ENCODE data around the gene WDR37.

WDR37 gene

DNA sequence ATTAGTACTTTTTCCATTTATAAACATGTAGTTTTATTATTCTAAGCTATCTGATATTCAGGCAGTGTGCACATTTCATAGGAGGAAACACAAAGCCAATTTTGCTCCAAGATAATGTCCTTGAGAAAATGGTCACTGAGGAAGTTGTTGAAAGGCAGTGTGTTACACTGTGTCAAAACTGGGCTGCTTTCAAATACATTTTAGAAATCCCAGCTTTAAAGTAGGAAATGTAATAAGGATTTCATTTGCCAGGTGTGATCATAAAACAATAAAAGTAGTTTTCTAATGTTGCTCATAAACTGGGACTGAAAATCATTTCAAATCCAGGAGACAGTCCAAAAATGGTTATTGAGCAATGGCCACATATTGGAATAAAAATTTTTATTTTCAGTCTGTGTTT lies 80.1 kb downstream of the WDR37 start:
- no peak for TF ChIP-seq PAX5 (IDR thresholded peaks at IDR 0.05; ENCODE audit: insufficient read depth, low read length, severe bottlenecking)
- TF ChIP-seq POLR2A (IDR thresholded peaks at IDR 0.05; ENCODE audit: low read depth, low read length), result no peak
- TF ChIP-seq TAF1 (IDR thresholded peaks at IDR 0.05; ENCODE audit: low read depth, low read length), result no peak
- TF ChIP-seq SPI1 (IDR thresholded peaks at IDR 0.05; ENCODE audit: low read depth, low read length), result no peak
- no peak for TF ChIP-seq POU2F2 (IDR thresholded peaks at IDR 0.05; ENCODE audit: low read depth, low read length)
- TF ChIP-seq POLR2AphosphoS5 (IDR thresholded peaks at IDR 0.05; ENCODE audit: low read depth, low read length), result no peak
- no peak for DNase-seq (ENCODE audit: insufficient read length, low spot score)
- no peak for FAIRE-seq

DNA sequence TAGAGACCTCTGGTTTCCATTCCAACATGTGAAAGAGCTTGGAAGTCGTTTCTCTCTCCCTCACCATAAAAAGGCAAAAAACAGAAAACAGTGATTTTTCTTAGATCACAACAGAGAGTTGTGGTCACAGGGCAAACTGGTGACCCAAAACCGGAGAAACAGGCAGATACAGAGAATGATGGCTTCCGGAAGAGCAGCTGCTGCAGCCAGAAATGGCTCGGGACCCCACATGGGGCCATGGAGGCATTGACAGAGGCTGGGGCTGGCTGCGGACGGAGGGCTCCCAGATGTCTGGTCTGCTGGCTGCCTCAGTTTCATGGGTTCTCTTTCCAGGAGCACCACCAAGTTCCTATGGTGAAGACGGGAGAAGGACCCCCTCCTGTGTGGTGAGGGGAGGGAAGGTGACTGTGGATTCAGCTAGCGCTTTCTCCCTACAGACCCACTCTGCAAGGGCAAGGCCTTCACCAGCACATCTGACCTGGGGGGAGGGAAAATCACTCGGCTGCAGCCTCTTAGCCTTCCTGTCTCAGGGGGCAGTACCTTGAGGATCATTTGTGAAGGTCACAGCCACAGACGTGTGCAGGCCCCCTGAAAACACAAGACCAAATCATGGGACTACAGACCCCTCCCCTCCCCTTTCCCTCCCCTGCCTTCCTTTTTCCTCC lies 81.4 kb downstream of the WDR37 start:
- no peak for FAIRE-seq
- DNase-seq (ENCODE audit: insufficient read length, low spot score), result no peak
- TF ChIP-seq POLR2A (IDR thresholded peaks at IDR 0.05; ENCODE audit: low read depth, low read length), result no peak
- TF ChIP-seq PAX5 (IDR thresholded peaks at IDR 0.05; ENCODE audit: insufficient read depth, low read length, severe bottlenecking), result no peak
- TF ChIP-seq SPI1 (IDR thresholded peaks at IDR 0.05; ENCODE audit: low read depth, low read length), result no peak
- TF ChIP-seq POU2F2 (IDR thresholded peaks at IDR 0.05; ENCODE audit: low read depth, low read length), result no peak
- TF ChIP-seq POLR2AphosphoS5 (IDR thresholded peaks at IDR 0.05; ENCODE audit: low read depth, low read length), result no peak
- no peak for TF ChIP-seq TAF1 (IDR thresholded peaks at IDR 0.05; ENCODE audit: low read depth, low read length)

DNA sequence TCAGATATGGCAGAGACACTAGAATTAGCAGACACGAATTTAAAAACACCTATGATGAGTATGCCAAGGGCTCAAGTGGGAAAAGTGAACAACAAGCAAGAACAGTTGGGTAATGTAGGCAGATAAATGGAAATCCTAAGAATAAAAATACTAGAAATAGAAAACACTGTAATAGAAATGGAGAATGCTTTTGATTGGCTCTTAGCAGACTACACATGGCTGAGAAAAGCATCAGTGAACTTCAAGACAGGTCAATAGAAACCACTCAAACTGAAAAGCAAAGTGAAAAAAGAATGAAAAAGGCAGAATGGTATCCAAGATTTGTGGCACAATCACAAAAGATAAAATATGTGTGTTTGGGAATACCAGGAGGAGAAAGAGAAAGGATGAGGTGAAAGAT lies 82.3 kb downstream of the WDR37 start:
- no peak for DNase-seq (ENCODE audit: insufficient read length, low spot score)
- TF ChIP-seq PAX5 (IDR thresholded peaks at IDR 0.05; ENCODE audit: insufficient read depth, low read length, severe bottlenecking) (no peak), POLR2AphosphoS5 (IDR thresholded peaks at IDR 0.05; ENCODE audit: low read depth, low read length) (no peak), TAF1 (IDR thresholded peaks at IDR 0.05; ENCODE audit: low read depth, low read length) (no peak), POLR2A (IDR thresholded peaks at IDR 0.05; ENCODE audit: low read depth, low read length) (no peak), SPI1 (IDR thresholded peaks at IDR 0.05; ENCODE audit: low read depth, low read length) (no peak), POU2F2 (IDR thresholded peaks at IDR 0.05; ENCODE audit: low read depth, low read length) (no peak)
- FAIRE-seq, result no peak

DNA sequence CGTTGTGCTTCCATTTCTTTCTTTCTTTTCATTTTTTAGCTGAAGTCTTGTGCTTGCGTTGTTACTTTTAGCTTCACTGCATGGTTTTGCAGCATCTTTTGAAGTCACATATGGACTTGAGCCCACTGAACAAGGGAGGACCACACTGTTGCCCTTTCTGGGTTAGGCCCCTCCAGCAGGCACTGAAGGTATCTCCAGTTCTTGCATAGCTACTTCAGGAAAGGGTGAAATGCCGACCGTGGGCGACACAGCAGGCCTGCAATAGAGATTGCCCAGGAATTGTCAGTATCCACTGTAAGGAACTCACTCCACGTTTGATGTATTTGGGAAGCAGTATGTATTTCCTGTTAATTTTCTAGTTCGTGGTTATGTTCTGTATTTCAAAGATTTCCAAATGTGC lies 85.1 kb downstream of the WDR37 start:
- TF ChIP-seq SPI1 (IDR thresholded peaks at IDR 0.05; ENCODE audit: low read depth, low read length) (no peak), POU2F2 (IDR thresholded peaks at IDR 0.05; ENCODE audit: low read depth, low read length) (no peak), PAX5 (IDR thresholded peaks at IDR 0.05; ENCODE audit: insufficient read depth, low read length, severe bottlenecking) (no peak), POLR2A (IDR thresholded peaks at IDR 0.05; ENCODE audit: low read depth, low read length) (no peak), POLR2AphosphoS5 (IDR thresholded peaks at IDR 0.05; ENCODE audit: low read depth, low read length) (no peak), TAF1 (IDR thresholded peaks at IDR 0.05; ENCODE audit: low read depth, low read length) (no peak)
- FAIRE-seq, result no peak

DNA sequence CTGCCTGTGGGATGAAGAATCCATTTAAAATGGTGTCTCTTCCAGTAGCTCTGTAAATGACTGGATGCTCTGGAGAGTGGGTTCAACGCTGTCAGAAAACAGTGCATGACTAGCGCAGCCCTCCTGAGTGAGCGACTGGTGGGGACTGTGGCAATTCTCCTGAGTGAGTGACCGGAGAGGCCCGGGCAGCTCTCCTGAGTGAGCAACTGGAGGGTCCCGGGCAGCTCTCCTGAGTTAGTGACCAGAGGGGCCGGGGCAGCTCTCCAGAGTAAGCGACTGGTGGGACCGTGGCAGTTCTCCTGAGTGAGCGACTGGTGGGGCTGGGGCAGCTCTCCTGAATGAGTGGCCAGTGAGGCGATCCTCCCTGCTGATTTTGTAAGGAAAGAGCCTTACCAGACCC lies 85.5 kb downstream of the WDR37 start:
- TF ChIP-seq POLR2A (IDR thresholded peaks at IDR 0.05; ENCODE audit: low read depth, low read length), result no peak
- no peak for TF ChIP-seq POU2F2 (IDR thresholded peaks at IDR 0.05; ENCODE audit: low read depth, low read length)
- TF ChIP-seq POLR2AphosphoS5 (IDR thresholded peaks at IDR 0.05; ENCODE audit: low read depth, low read length), result no peak
- TF ChIP-seq SPI1 (IDR thresholded peaks at IDR 0.05; ENCODE audit: low read depth, low read length), result no peak
- TF ChIP-seq PAX5 (IDR thresholded peaks at IDR 0.05; ENCODE audit: insufficient read depth, low read length, severe bottlenecking), result no peak
- TF ChIP-seq TAF1 (IDR thresholded peaks at IDR 0.05; ENCODE audit: low read depth, low read length), result no peak
- no peak for FAIRE-seq
- DNase-seq (ENCODE audit: insufficient read length, low spot score), result no peak

More for the DNA sequence above, 85.1 kb downstream of the WDR37 start:
- no peak for DNase-seq (ENCODE audit: insufficient read length, low spot score)

DNA sequence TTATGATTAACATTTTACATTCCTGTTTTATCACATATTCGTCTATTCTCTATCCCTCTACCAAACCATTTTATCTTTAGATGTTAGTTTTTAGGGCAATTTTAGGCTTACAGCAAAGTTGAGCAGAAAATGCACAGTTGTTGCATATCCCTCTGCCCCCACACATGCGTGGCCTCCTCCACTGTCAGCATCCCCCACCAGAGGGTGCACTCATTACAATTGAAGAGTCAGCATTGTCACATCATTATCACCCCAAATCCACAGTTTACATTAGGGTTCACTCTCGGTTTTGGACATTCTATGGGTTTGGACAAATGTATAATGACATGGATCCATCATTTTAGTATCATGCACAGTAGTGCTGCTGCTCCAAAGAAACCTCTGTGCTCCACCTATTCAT lies 86.4 kb downstream of the WDR37 start:
- FAIRE-seq (peak; percentile 87), DNase-seq (ENCODE audit: insufficient read length, low spot score) (no peak)
- no peak for TF ChIP-seq PAX5 (IDR thresholded peaks at IDR 0.05; ENCODE audit: insufficient read depth, low read length, severe bottlenecking)
- no peak for TF ChIP-seq POLR2A (IDR thresholded peaks at IDR 0.05; ENCODE audit: low read depth, low read length)
- no peak for TF ChIP-seq POU2F2 (IDR thresholded peaks at IDR 0.05; ENCODE audit: low read depth, low read length)
- no peak for TF ChIP-seq SPI1 (IDR thresholded peaks at IDR 0.05; ENCODE audit: low read depth, low read length)
- no peak for TF ChIP-seq TAF1 (IDR thresholded peaks at IDR 0.05; ENCODE audit: low read depth, low read length)
- no peak for TF ChIP-seq POLR2AphosphoS5 (IDR thresholded peaks at IDR 0.05; ENCODE audit: low read depth, low read length)

DNA sequence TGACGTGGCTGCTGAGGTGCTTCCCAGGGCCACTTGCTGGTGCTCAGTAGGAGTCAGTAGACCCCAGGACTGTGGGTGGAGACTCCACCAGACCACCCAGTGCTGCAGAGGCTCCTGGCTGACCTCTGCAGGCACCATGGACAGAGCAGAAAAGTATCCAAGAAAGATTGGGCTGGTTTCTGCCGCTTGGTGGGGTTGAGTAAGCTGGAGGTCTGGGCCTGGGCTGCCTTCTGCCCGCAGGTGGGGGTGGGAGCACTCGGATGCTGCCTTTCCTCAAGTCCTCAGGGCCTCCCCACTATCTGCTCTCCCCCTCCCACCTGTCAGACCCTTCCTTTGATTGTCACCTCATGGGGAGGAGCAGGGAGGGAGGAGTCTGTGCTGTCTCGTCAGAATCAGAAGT lies 91.6 kb downstream of the WDR37 start:
- FAIRE-seq (no peak), DNase-seq (ENCODE audit: insufficient read length, low spot score) (no peak)
- TF ChIP-seq POU2F2 (IDR thresholded peaks at IDR 0.05; ENCODE audit: low read depth, low read length) (no peak), POLR2A (IDR thresholded peaks at IDR 0.05; ENCODE audit: low read depth, low read length) (no peak), PAX5 (IDR thresholded peaks at IDR 0.05; ENCODE audit: insufficient read depth, low read length, severe bottlenecking) (no peak), POLR2AphosphoS5 (IDR thresholded peaks at IDR 0.05; ENCODE audit: low read depth, low read length) (no peak), SPI1 (IDR thresholded peaks at IDR 0.05; ENCODE audit: low read depth, low read length) (no peak), TAF1 (IDR thresholded peaks at IDR 0.05; ENCODE audit: low read depth, low read length) (no peak)

DNA sequence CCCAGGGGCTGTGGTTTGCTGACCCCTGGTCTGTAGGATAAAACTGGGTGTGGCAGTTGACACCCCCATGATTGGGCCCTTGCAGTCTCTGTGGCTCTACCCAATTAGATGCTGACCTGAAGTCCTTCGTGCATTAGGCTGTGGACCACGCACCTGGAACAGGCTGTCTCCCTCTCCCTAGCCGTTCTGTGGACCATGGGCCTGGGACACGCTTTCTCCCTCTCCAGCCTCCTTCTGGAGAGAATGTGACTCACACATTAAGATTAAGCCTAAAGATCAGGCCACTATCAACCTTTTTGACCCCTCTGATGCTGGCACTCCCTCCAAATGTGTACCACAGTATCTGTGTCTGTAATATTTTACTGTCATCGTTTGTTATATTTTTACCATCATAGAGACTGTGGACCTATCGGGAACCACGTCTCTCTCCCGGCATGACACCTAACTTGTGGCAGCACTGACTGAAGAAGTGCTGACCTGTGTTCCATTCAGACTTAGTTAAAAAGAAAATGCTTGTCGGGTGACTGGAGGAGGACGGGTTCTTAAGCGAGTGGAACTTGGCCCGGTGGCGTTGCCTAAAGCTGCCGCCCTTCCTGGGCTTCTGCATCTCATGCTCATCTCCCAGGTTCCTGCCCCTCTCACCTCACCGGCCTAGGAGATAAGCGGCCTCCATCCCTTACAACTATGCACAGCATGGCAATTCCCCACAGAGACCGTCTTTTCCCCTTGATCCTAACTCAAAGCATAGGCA lies 92.8 kb downstream of the WDR37 start:
- DNase-seq (ENCODE audit: insufficient read length, low spot score) (no peak), FAIRE-seq (no peak)
- no peak for TF ChIP-seq POLR2AphosphoS5 (IDR thresholded peaks at IDR 0.05; ENCODE audit: low read depth, low read length)
- TF ChIP-seq TAF1 (IDR thresholded peaks at IDR 0.05; ENCODE audit: low read depth, low read length), result no peak
- no peak for TF ChIP-seq SPI1 (IDR thresholded peaks at IDR 0.05; ENCODE audit: low read depth, low read length)
- TF ChIP-seq PAX5 (IDR thresholded peaks at IDR 0.05; ENCODE audit: insufficient read depth, low read length, severe bottlenecking), result no peak
- no peak for TF ChIP-seq POU2F2 (IDR thresholded peaks at IDR 0.05; ENCODE audit: low read depth, low read length)
- TF ChIP-seq POLR2A (IDR thresholded peaks at IDR 0.05; ENCODE audit: low read depth, low read length), result no peak
